Trophoblast cell (in vitro differentiated cells and primary cell): Measurements from ENCODE around the gene KLF3. TPM values are rescaled to one million over a fixed set of nuclear protein-coding genes. Genes with fewer than 3 reads are reported as not detected.

Experiments
- DNase-seq, 2 donors: peaks; one replicate each; pipeline ENCODE4 v3.0.0-alpha.2; 2016
- H2AFZ ChIP-seq: 2 replicates; pipeline ENCODE4 v1.6.1; 2013; ENCODE audit warnings: low read length, moderate library complexity, mild to moderate bottlenecking; ENCODE audit not compliant: insufficient read depth, poor library complexity
- H2AK5ac ChIP-seq: 2 replicates; pipeline ENCODE4 v1.6.1; 2013; ENCODE audit warnings: mild to moderate bottlenecking, low read length
- H2BK120ac ChIP-seq: 2 replicates; pipeline ENCODE4 v1.6.1; 2013; ENCODE audit warnings: low read length, mild to moderate bottlenecking, moderate library complexity; ENCODE audit not compliant: insufficient read depth, poor library complexity
- H2BK12ac ChIP-seq: 2 replicates; pipeline ENCODE4 v1.6.1; 2013; ENCODE audit warnings: mild to moderate bottlenecking, low read length, moderate library complexity
- H2BK5ac ChIP-seq: 2 replicates; pipeline ENCODE4 v1.6.1; 2013; ENCODE audit warnings: low read length, low read depth, moderate library complexity, mild to moderate bottlenecking; ENCODE audit not compliant: poor library complexity
- H3K14ac ChIP-seq: 2 replicates; pipeline ENCODE4 v1.6.1; 2013; ENCODE audit warnings: mild to moderate bottlenecking, low read length
- H3K18ac ChIP-seq: 2 replicates; pipeline ENCODE4 v1.6.1; 2013; ENCODE audit warnings: mild to moderate bottlenecking, low read length
- H3K23ac ChIP-seq: 2 replicates; pipeline ENCODE4 v1.6.1; 2013; ENCODE audit warnings: low read length
- H3K27ac ChIP-seq: 2 replicates; pipeline ENCODE4 v1.5.1; 2013; ENCODE audit warnings: low read depth, mild to moderate bottlenecking, inconsistent platforms, low read length, moderate library complexity
- H3K27me3 ChIP-seq: 2 replicates; pipeline ENCODE4 v1.6.1; 2013; ENCODE audit warnings: inconsistent platforms, mild to moderate bottlenecking, low read length, moderate library complexity; ENCODE audit not compliant: insufficient read depth
- H3K36me3 ChIP-seq, 2 experiments: 1 replicate in 1 of 2; 2 replicates in 1 of 2; pipeline ENCODE4 v1.6.1; 2013; ENCODE audit warnings: low read length in 2 of 2, mild to moderate bottlenecking in 2 of 2, moderate library complexity in 1 of 2; ENCODE audit not compliant: insufficient read depth in 2 of 2, control insufficient read depth in 1 of 2
- H3K4ac ChIP-seq: 2 replicates; pipeline ENCODE4 v1.6.1; 2013; ENCODE audit warnings: low read depth, mild to moderate bottlenecking, low read length, moderate library complexity
- H3K4me1 ChIP-seq, 2 experiments: 1 replicate in 1 of 2; 2 replicates in 1 of 2; pipeline ENCODE4 v1.6.1; 2013; ENCODE audit warnings: low read length in 2 of 2, mild to moderate bottlenecking in 2 of 2, moderate library complexity in 1 of 2; ENCODE audit not compliant: insufficient read depth in 2 of 2, control insufficient read depth in 1 of 2
- H3K4me2 ChIP-seq: 2 replicates; pipeline ENCODE4 v1.6.1; 2013; ENCODE audit warnings: inconsistent platforms, mild to moderate bottlenecking, low read length, moderate library complexity
- H3K4me3 ChIP-seq: 2 replicates; pipeline ENCODE4 v1.5.1; 2013; ENCODE audit warnings: mild to moderate bottlenecking, low read depth, low read length, inconsistent platforms
- H3K79me1 ChIP-seq: one replicate; pipeline ENCODE4 v1.6.1; 2013; ENCODE audit warnings: low read length
- H3K79me2 ChIP-seq: 2 replicates; pipeline ENCODE4 v1.6.1; 2013; ENCODE audit warnings: low read length, mild to moderate bottlenecking; ENCODE audit not compliant: control insufficient read depth, insufficient read depth, poor library complexity
- H3K9ac ChIP-seq: 2 replicates; pipeline ENCODE4 v1.6.1; 2013; ENCODE audit warnings: mild to moderate bottlenecking, low read length
- H3K9me3 ChIP-seq: 2 replicates; pipeline ENCODE4 v1.6.1; 2013; ENCODE audit warnings: low read depth, mild to moderate bottlenecking, control low read depth, inconsistent platforms, low read length; ENCODE audit not compliant: insufficient read depth
- H4K12ac ChIP-seq: 2 replicates; pipeline ENCODE4 v1.6.1; 2013; ENCODE audit warnings: low read depth, mild to moderate bottlenecking, low read length, moderate library complexity
- H4K8ac ChIP-seq: 2 replicates; pipeline ENCODE4 v1.6.1; 2013; ENCODE audit warnings: low read depth, mild to moderate bottlenecking, low read length, moderate library complexity
- H4K91ac ChIP-seq: one replicate; pipeline ENCODE4 v1.6.1; 2013; ENCODE audit warnings: low read depth, mild to moderate bottlenecking, low read length, moderate library complexity
- WGBS: extraction: QIAGEN DNeasy Blood & Tissue Kit; methylation state at CpG from one replicate; pipeline ENCODE4 v1.1.7; 2013; ENCODE audit warnings: missing lambda C conversion rate; ENCODE audit not compliant: insufficient read length, insufficient coverage; ENCODE audit errors: extremely low coverage; 5-methylcytosine and 5-hydroxymethylcytosine counted together
- polyA plus RNA-seq: library from polyadenylated mRNA; stranded (reverse); fragments of 200-250 nt; gene quantifications from 2 replicates; pipeline ENCODE4 v1.2.3, GENCODE V29; 2013

KLF3 gene
- polyA plus RNA-seq = 26.3 and 28.6 TPM in 2 replicates

DNA sequence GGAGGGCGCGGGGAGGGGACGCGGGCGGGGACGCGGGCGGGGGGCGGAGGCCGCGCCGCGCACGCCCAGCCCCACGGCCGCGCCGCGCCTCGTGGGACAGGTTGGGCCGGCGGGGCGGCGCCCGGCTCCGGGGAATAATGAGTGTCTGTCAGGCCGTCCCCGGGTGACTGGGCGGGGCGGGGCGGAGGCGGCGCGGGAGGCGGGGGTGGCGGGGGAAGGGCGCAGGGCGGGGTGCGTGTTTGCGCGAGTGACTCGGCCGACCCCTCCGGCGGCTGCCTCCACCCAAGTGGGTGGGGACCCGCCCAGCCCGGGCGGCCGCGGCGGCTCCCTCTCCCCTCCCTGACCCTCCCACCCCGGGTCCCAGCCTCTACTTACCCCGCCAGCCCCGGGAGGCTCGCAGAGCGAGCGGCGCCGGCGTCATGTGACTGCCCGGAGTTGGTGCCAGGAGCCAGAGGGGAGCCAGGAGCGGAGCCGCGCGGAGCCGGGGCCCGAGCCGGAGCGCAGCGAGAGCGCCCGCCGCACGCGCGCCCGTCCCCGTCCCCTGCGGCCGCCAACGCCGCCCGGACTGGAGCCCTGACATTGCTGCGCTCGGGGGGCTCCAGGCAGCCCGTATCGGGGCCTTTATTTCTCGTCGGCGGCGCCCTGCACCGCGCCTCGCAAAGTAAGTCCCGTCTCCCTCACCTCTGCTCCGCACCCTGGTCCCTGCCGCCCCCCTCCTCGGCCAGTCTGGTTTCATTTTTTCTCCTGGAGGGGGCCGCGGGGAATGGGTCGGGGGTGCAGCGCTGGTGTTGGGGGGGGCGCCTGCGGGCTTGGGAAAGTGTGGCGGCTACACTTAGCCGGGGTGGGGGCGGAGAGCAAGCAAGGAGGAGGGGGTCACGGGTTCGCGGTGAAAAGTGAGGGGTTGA is at the start of gene KLF3:
Gene KLF3, plus strand, starts transcription at position 399 of the 905 bp plus-strand sequence. CDS start 16,427 bp downstream, outside the sequence.
- Histone ChIP-seq H2BK12ac (peak within 1 kb of the TSS; percentile 74), H3K79me2 (peaks cover 18% of the 10 kb centered on the region), H3K14ac (peak within 1 kb of the TSS; percentile 99), H3K4me3 (peak within 1 kb of the TSS; percentile 93), H3K79me1 (peaks cover 21% of the 10 kb centered on the region), H2BK120ac (peak within 1 kb of the TSS; percentile 99), H3K4me2 (peak within 1 kb of the TSS; percentile 75), H3K4ac (peak within 1 kb of the TSS; percentile 99), H3K36me3 (no peaks in the 10 kb centered on the region), H3K27me3 (no peaks in the 10 kb centered on the region), H4K91ac (peak within 1 kb of the TSS; percentile 98), H3K9me3 (no peaks in the 10 kb centered on the region), H3K9ac (peak within 1 kb of the TSS; percentile 98), H3K27ac (peak within 1 kb of the TSS; percentile 99), H4K12ac (peak within 1 kb of the TSS; percentile 63), H3K23ac (no peak within 1 kb of the TSS), H4K8ac (peak within 1 kb of the TSS; percentile 99), H2AFZ (peak within 1 kb of the TSS; percentile 84), H2BK5ac (peak within 1 kb of the TSS; percentile 99), H3K18ac (peak within 1 kb of the TSS; percentile 99), H3K4me1 (peaks cover 2 to 5% of the 10 kb centered on the region in 2 experiments), H2AK5ac (peak within 1 kb of the TSS; percentile 88)
- peak; percentile 86 to 95 for DNase-seq
- no CpG with 5 or more reads among the region's 110 CpGs for WGBS

DNA sequence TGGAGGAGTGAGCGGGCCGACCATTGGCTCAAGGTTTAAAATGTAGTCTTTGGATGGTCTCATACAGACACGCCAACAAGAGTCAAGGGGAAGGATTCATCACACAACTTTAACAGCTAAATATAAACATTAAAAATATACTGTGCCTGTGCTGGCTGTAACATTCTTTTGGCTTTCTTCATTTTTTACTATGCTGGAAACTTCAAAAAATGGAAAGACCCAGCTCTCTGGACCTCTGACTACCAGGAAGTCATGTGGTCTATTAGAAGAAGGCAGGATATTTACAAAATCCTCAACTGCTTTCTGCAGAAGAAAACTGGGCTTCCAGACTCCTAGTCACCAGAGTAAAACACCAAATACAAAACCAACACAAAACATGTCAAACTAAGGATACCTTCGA is 49.8 kb upstream of the KLF3 start:
- Histone ChIP-seq H4K12ac (no peak overlapping the region), H3K79me2 (no peaks in the 10 kb centered on the region), H3K4ac (no peak overlapping the region), H3K79me1 (no peaks in the 10 kb centered on the region), H3K9ac (no peak overlapping the region), H2BK12ac (no peak overlapping the region), H2BK120ac (peak overlapping the region; percentile 33), H3K27me3 (no peaks in the 10 kb centered on the region), H3K23ac (no peak overlapping the region), H2BK5ac (no peak overlapping the region), H3K18ac (no peak overlapping the region), H3K14ac (no peak overlapping the region), H3K4me2 (no peak overlapping the region), H2AFZ (no peak overlapping the region), H4K91ac (no peak overlapping the region), H3K4me3 (no peak overlapping the region), H3K36me3 (no peaks in the 10 kb centered on the region), H2AK5ac (no peak overlapping the region), H3K27ac (no peak overlapping the region), H3K4me1 (peaks cover 0 to 2% of the 10 kb centered on the region in 2 experiments), H4K8ac (peak overlapping the region; percentile 19), H3K9me3 (no peaks in the 10 kb centered on the region)
- WGBS = no CpG with 5 or more reads among the region's 4 CpGs
- no peak for DNase-seq

DNA sequence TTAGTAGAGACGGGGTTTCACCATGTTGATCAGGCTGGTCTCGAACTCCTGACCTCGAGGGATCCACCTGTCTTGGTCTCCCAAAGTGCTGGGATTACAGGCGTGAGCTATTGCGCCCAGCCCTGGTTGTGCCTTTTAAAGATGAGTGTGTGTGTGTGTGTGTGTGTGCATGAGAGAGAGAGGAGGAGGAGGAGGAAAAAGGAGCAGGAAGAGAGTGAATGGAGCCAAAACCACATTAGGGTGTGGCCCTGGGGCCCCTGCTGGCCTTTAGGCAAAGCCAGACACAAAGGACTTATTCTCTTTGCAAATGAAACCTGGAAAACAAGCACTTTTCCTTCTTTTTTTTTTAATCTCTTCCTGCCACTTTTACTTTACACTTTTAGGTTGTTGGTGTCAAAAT is 48.2 kb upstream of the KLF3 start:
- Histone ChIP-seq H3K14ac (no peak overlapping the region), H3K9ac (no peak overlapping the region), H2BK5ac (no peak overlapping the region), H2BK12ac (no peak overlapping the region), H3K18ac (no peak overlapping the region), H3K4me2 (no peak overlapping the region), H2BK120ac (no peak overlapping the region), H4K12ac (no peak overlapping the region), H3K27me3 (no peaks in the 10 kb centered on the region), H3K79me2 (no peaks in the 10 kb centered on the region), H3K79me1 (no peaks in the 10 kb centered on the region), H3K4me1 (no peaks in the 10 kb centered on the region), H2AK5ac (no peak overlapping the region), H4K8ac (no peak overlapping the region), H3K4me3 (no peak overlapping the region), H3K27ac (no peak overlapping the region), H3K4ac (no peak overlapping the region), H2AFZ (no peak overlapping the region), H3K23ac (no peak overlapping the region), H3K36me3 (no peaks in the 10 kb centered on the region), H3K9me3 (no peaks in the 10 kb centered on the region), H4K91ac (no peak overlapping the region)
- no peak for DNase-seq
- WGBS = no CpG with 5 or more reads among the region's 5 CpGs

- H3K14ac ChIP-seq = no peak overlapping the region
- H2AK5ac ChIP-seq = no peak overlapping the region
- no peak overlapping the region for H4K8ac ChIP-seq
- H3K36me3 ChIP-seq = no peaks in the 10 kb centered on the region
- H3K9me3 ChIP-seq = no peaks in the 10 kb centered on the region
- H3K4me1 ChIP-seq = no peaks in the 10 kb centered on the region
- H3K4me3 ChIP-seq = no peak overlapping the region
- H2BK5ac ChIP-seq = no peak overlapping the region
- H4K12ac ChIP-seq = no peak overlapping the region
- H3K79me2 ChIP-seq = no peaks in the 10 kb centered on the region
- DNase-seq = peak in 1 of 2 donors; percentile 66
- H3K4ac ChIP-seq = no peak overlapping the region
- no peak overlapping the region for H3K4me2 ChIP-seq
- no peak overlapping the region for H2BK12ac ChIP-seq
- no CpG with 5 or more reads among the region's 3 CpGs for WGBS
- no peak overlapping the region for H3K18ac ChIP-seq
- H2BK120ac ChIP-seq = no peak overlapping the region
- no peak overlapping the region for H3K27ac ChIP-seq
- no peak overlapping the region for H3K9ac ChIP-seq
- no peaks in the 10 kb centered on the region for H3K27me3 ChIP-seq
- no peak overlapping the region for H3K23ac ChIP-seq
- H2AFZ ChIP-seq = no peak overlapping the region
- H3K79me1 ChIP-seq = no peaks in the 10 kb centered on the region
- H4K91ac ChIP-seq = no peak overlapping the region
Observed at GRCh38 chr4:38618505-38618904, 45.5 kb upstream of the KLF3 start.
